HCT116 (cell line): ENCODE results near the gene TRIM29. TPM values are rescaled to one million over a fixed set of nuclear protein-coding genes. Genes with fewer than 3 reads are reported as not detected.

Source experiments
- ATAC-seq: fragments of 200-7000 bp; cut with Tn5 transposase; 2 replicates; pipeline ENCODE4 v1.9.1; 2020; ENCODE audit warnings: mild to moderate bottlenecking, moderate library complexity
- BruUV-seq: library from RNA; stranded (reverse); fragments of 400-500 nt; replicated peaks from 2 replicates; lab custom pipeline; 2021; lab: Mats Ljungman, UMichigan
- CTCF ChIA-PET: fragments of 300-600 bp; sonication (Branson Sonifier 250); formaldehyde crosslinking; loops from one replicate; lab custom pipeline; 2021; ENCODE audit warnings: antibody characterized with exemption; lab: Charles Lee
- POLR2A ChIA-PET: fragments of 300-600, 350-600 bp; sonication (Branson Sonifier 250); formaldehyde crosslinking; loops from one replicate; lab custom pipeline; 2021; ENCODE audit warnings: antibody characterized with exemption; lab: Charles Lee
- RAD21 ChIA-PET, 2 experiments: fragments of 300-600 bp; sonication (Branson Sonifier 250); formaldehyde crosslinking; loops; one replicate each; lab custom pipeline; 2023; ENCODE audit warnings: low total read pairs in 2 of 2; ENCODE audit not compliant: uncharacterized antibody in 2 of 2, unreplicated experiment in 2 of 2, low non-redundant PET in 1 of 2; lab: Charles Lee
- DNase-seq: peaks from one replicate; pipeline ENCODE4 v3.0.0-alpha.2; 2010; ENCODE audit warnings: low read depth, low spot score
- H2AFZ ChIP-seq: fragments of 200-600 bp; shearing (Covaris generic), sonication (generic); 2 replicates; pipeline ENCODE4 v1.6.1; 2017; ENCODE audit warnings: low read depth, mixed run types, mixed read lengths, antibody characterized with exemption, low read length; ENCODE audit not compliant: poor library complexity, severe bottlenecking
- H3K27ac ChIP-seq: 2 replicates; pipeline ENCODE4 v1.5.1; 2012; ENCODE audit warnings: low read depth, low read length
- H3K27me3 ChIP-seq: fragments of 200-600 bp; sonication (generic); 2 replicates; pipeline ENCODE4 v1.6.1; 2016; ENCODE audit warnings: mixed run types, low read length, mixed read lengths; ENCODE audit not compliant: insufficient read depth
- H3K36me3 ChIP-seq, 2 experiments: fragments of 200-500 bp in 1 of 2; fragments of 200-600 bp in 1 of 2; sonication (Bioruptor generic) in 1 of 2; sonication (generic) in 1 of 2; 2 replicates each; pipeline versions ENCODE4 v1.5.1 to v1.6.1; 2014 to 2016; ENCODE audit warnings: low read length in 2 of 2, inconsistent platforms in 1 of 2, mixed read lengths in 1 of 2, mixed run types in 1 of 2; ENCODE audit not compliant: insufficient read depth in 2 of 2, control insufficient read depth in 1 of 2
- H3K4me1 ChIP-seq, 2 experiments: fragments of 200-600 bp in 1 of 2; sonication (generic) in 1 of 2; 2 replicates each; pipeline versions ENCODE4 v1.5.1 to v1.6.1; 2012 to 2017; ENCODE audit warnings: low read length in 2 of 2, inconsistent platforms in 1 of 2, mild to moderate bottlenecking in 1 of 2, mixed read lengths in 1 of 2, mixed run types in 1 of 2, moderate library complexity in 1 of 2; ENCODE audit not compliant: insufficient read depth in 2 of 2, control insufficient read depth in 1 of 2
- H3K4me2 ChIP-seq: fragments of 200-600 bp; sonication (generic); 2 replicates; pipeline ENCODE4 v1.6.1; 2017; ENCODE audit warnings: mixed run types, low read length, mixed read lengths
- H3K4me3 ChIP-seq, 2 experiments: fragments of 200-600 bp in 1 of 2; sonication (generic) in 1 of 2; replicated peaks in 1 of 2; 2 replicates each; pipeline ENCODE4 v1.5.1; 2011 to 2016; ENCODE audit warnings: low read length in 2 of 2, control low read depth in 1 of 2, low read depth in 1 of 2, mild to moderate bottlenecking in 1 of 2, mixed read lengths in 1 of 2, mixed run types in 1 of 2
- H3K79me2 ChIP-seq: fragments of 200-600 bp; sonication (generic); 2 replicates; pipeline ENCODE4 v1.6.1; 2017; ENCODE audit warnings: mild to moderate bottlenecking, mixed run types, low read length, moderate library complexity, mixed read lengths; ENCODE audit not compliant: insufficient read depth
- H3K9ac ChIP-seq: fragments of 200-600 bp; sonication (generic); 2 replicates; pipeline ENCODE4 v1.6.1; 2016; ENCODE audit warnings: low read length, mixed read lengths
- H3K9me2 ChIP-seq: fragments of 200-600 bp; sonication (generic), shearing (Covaris generic); 2 replicates; pipeline ENCODE4 v1.6.1; 2017; ENCODE audit warnings: mixed run types, mild to moderate bottlenecking, moderate library complexity; ENCODE audit not compliant: insufficient read depth
- H3K9me3 ChIP-seq, 2 experiments: fragments of 200-500 bp in 1 of 2; fragments of 200-600 bp in 1 of 2; sonication (Bioruptor generic) in 1 of 2; sonication (generic) in 1 of 2; 2 replicates each; pipeline ENCODE4 v1.6.1; 2014 to 2017; ENCODE audit warnings: low read length in 2 of 2, mixed read lengths in 2 of 2, inconsistent platforms in 1 of 2, low read depth in 1 of 2, mild to moderate bottlenecking in 1 of 2, mixed run types in 1 of 2, moderate library complexity in 1 of 2; ENCODE audit not compliant: control insufficient read depth in 1 of 2, insufficient read depth in 1 of 2
- H4K20me1 ChIP-seq: fragments of 200-600 bp; sonication (generic), shearing (Covaris generic); 2 replicates; pipeline ENCODE4 v1.6.1; 2017; ENCODE audit warnings: mixed run types, mild to moderate bottlenecking, moderate library complexity; ENCODE audit not compliant: insufficient read depth
- CEBPB ChIP-seq: IDR thresholded peaks from 2 replicates; pipeline ENCODE4 v1.6.1; 2012; ENCODE audit warnings: low read depth
- EGR1 ChIP-seq: IDR thresholded peaks from 2 replicates; pipeline ENCODE4 v1.6.1; 2012; ENCODE audit warnings: low read depth
- ELF1 ChIP-seq: IDR thresholded peaks from 2 replicates; pipeline ENCODE4 v1.6.1; 2012; ENCODE audit warnings: low read depth, borderline replicate concordance
- EZH2phosphoT487 ChIP-seq: fragments of 200-600 bp; IDR thresholded peaks from 2 replicates; pipeline ENCODE4 v1.6.1; 2018; ENCODE audit warnings: antibody characterized with exemption, borderline replicate concordance
- JUND ChIP-seq: IDR thresholded peaks from 2 replicates; pipeline ENCODE4 v1.6.1; 2012
- POLR2AphosphoS5 ChIP-seq: IDR thresholded peaks from 2 replicates; pipeline ENCODE4 v1.6.1; 2011; ENCODE audit warnings: mild to moderate bottlenecking, low read depth, low read length, moderate library complexity
- RAD21 ChIP-seq: IDR thresholded peaks from 2 replicates; pipeline ENCODE4 v1.6.1; 2012; ENCODE audit warnings: low read depth, mild to moderate bottlenecking
- SIN3A ChIP-seq: IDR thresholded peaks from 2 replicates; pipeline ENCODE4 v1.6.1; 2012; ENCODE audit warnings: low read depth
- SP1 ChIP-seq: IDR thresholded peaks from 2 replicates; pipeline ENCODE4 v1.6.1; 2012; ENCODE audit warnings: low read depth
- YY1 ChIP-seq: IDR thresholded peaks from 2 replicates; pipeline ENCODE4 v1.6.1; 2011; ENCODE audit warnings: low read length, low read depth, moderate library complexity, mild to moderate bottlenecking; ENCODE audit not compliant: insufficient replicate concordance; ENCODE audit errors: extremely low read depth
- ZFX ChIP-seq: fragments of 450-650 bp; IDR thresholded peaks from 2 replicates; pipeline ENCODE4 v1.6.1; 2017
- intact Hi-C: fragments of 100-400 bp; cut with micrococcal nuclease; formaldehyde crosslinking; loops from 2 replicates; pipeline ENCODE4 v1.10.0; 2022
- total RNA-seq: library from RNA; stranded (reverse); gene quantifications from one replicate; pipeline ENCODE4 v1.2.1, GENCODE V29; 2021; ENCODE audit not compliant: unreplicated experiment
- TF ChIP-seq, protein P1 (sequence below): IDR thresholded peaks from 2 replicates; pipeline ENCODE4 v1.6.1; 2011; ENCODE audit warnings: mild to moderate bottlenecking, low read length, moderate library complexity; ENCODE audit not compliant: insufficient replicate concordance; ENCODE audit errors: extremely low read depth
- TF ChIP-seq, protein P2 (sequence below): IDR thresholded peaks from 2 replicates; pipeline ENCODE4 v1.6.1; 2012; ENCODE audit warnings: low read depth
- TF ChIP-seq, protein P3 (sequence below): IDR thresholded peaks from 2 replicates; pipeline ENCODE4 v1.6.1; 2012

Gene TRIM29
- total RNA-seq, 1 experiment from 2014 or later: 0.54 TPM

DNA sequence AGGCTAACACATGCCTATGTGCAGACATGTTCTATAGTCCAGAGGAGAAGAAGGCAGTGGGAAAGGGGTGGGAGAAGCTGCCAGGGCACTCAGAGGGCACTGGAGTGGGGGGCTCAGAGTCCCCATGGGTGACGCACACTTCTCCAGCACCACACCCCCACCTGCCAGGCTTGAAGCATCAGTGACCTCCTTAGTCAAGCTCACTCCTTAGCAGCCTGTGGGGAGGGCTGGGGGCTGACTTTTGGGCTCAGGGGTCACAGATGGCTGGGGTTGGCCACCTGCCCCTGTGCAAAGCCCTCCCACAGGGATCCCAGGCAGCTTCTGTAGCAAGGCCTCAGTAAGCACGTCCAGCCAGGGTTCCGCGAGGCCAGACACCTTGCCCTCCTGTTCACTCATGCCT, 18.8 kb downstream of the TRIM29 start:
- CTCF ChIA-PET: no interaction called here
- H3K4me1 ChIP-seq: peaks cover 4 to 34% of the 10 kb centered on the region in 2 experiments; a peak in 3 of 4 replicates
- intact Hi-C loops: no loop called here
- no peak overlapping the region for H2AFZ ChIP-seq
- H3K27me3 ChIP-seq: peaks cover 10% of the 10 kb centered on the region; the same call in 1 of the 2 replicates
- DNase-seq (no peak), ATAC-seq (no peak)
- no peak overlapping the region for H3K4me3 ChIP-seq
- H3K9ac ChIP-seq: no peak overlapping the region
- no peak overlapping the region for H3K4me2 ChIP-seq
- POLR2A ChIA-PET: no interaction called here
- no peaks in the 10 kb centered on the region for H4K20me1 ChIP-seq
- RAD21 ChIA-PET: no interaction called here
- H3K9me3 ChIP-seq: no peaks in the 10 kb centered on the region
- no peaks in the 10 kb centered on the region for H3K79me2 ChIP-seq
- no peak overlapping the region for H3K27ac ChIP-seq
- BruUV-seq: no TSS peak
- no peaks in the 10 kb centered on the region for H3K36me3 ChIP-seq
- H3K9me2 ChIP-seq: no peaks in the 10 kb centered on the region
- TF ChIP-seq, protein P1, sequence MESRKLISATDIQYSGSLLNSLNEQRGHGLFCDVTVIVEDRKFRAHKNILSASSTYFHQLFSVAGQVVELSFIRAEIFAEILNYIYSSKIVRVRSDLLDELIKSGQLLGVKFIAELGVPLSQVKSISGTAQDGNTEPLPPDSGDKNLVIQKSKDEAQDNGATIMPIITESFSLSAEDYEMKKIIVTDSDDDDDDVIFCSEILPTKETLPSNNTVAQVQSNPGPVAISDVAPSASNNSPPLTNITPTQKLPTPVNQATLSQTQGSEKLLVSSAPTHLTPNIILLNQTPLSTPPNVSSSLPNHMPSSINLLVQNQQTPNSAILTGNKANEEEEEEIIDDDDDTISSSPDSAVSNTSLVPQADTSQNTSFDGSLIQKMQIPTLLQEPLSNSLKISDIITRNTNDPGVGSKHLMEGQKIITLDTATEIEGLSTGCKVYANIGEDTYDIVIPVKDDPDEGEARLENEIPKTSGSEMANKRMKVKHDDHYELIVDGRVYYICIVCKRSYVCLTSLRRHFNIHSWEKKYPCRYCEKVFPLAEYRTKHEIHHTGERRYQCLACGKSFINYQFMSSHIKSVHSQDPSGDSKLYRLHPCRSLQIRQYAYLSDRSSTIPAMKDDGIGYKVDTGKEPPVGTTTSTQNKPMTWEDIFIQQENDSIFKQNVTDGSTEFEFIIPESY: no peak
- TF ChIP-seq JUND (no peak), SIN3A (no peak), RAD21 (no peak), SP1 (no peak)

DNA sequence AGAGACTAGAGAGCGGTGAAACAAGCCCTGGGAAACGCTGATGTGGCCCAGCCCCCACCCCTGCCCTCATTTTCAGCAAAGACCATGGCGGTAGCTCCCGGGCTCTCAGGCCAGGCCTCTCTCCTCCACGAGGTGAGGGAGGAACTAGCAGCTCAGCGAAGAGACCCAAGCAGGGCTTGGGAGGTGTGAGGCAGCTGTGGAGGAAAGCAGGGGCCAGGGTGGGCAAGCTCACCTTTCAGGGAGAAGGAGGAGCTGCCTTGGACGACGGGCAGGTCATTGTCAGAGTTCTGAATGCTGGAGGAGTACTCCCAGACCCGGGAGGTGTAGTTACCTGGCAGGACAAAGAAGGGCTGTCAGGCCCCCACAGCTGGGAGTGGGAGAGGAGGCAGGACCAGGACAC, 19.9 kb downstream of the TRIM29 start:
- ChIA-PET RAD21 (no interaction called here), CTCF (no interaction called here), POLR2A (no interaction called here)
- no peak for ATAC-seq
- Histone ChIP-seq H3K4me1 (peaks cover 4 to 22% of the 10 kb centered on the region in 2 experiments; a peak in 3 of 4 replicates), H3K36me3 (no peaks in the 10 kb centered on the region), H4K20me1 (no peaks in the 10 kb centered on the region), H2AFZ (no peak overlapping the region), H3K4me3 (no peak overlapping the region), H3K9ac (no peak overlapping the region), H3K27me3 (peaks cover 22% of the 10 kb centered on the region; the same call in 1 of the 2 replicates), H3K4me2 (no peak overlapping the region), H3K9me3 (no peaks in the 10 kb centered on the region), H3K27ac (no peak overlapping the region), H3K79me2 (no peaks in the 10 kb centered on the region), H3K9me2 (no peaks in the 10 kb centered on the region)
- intact Hi-C loops: no loop called here
- BruUV-seq: no TSS peak
- no peak for DNase-seq
- TF ChIP-seq CEBPB (no peak), YY1 (no peak), JUND (no peak), POLR2AphosphoS5 (no peak), ZFX (no peak), EGR1 (no peak), RAD21 (no peak), EZH2phosphoT487 (no peak), ELF1 (no peak)
- TF ChIP-seq, protein P2, sequence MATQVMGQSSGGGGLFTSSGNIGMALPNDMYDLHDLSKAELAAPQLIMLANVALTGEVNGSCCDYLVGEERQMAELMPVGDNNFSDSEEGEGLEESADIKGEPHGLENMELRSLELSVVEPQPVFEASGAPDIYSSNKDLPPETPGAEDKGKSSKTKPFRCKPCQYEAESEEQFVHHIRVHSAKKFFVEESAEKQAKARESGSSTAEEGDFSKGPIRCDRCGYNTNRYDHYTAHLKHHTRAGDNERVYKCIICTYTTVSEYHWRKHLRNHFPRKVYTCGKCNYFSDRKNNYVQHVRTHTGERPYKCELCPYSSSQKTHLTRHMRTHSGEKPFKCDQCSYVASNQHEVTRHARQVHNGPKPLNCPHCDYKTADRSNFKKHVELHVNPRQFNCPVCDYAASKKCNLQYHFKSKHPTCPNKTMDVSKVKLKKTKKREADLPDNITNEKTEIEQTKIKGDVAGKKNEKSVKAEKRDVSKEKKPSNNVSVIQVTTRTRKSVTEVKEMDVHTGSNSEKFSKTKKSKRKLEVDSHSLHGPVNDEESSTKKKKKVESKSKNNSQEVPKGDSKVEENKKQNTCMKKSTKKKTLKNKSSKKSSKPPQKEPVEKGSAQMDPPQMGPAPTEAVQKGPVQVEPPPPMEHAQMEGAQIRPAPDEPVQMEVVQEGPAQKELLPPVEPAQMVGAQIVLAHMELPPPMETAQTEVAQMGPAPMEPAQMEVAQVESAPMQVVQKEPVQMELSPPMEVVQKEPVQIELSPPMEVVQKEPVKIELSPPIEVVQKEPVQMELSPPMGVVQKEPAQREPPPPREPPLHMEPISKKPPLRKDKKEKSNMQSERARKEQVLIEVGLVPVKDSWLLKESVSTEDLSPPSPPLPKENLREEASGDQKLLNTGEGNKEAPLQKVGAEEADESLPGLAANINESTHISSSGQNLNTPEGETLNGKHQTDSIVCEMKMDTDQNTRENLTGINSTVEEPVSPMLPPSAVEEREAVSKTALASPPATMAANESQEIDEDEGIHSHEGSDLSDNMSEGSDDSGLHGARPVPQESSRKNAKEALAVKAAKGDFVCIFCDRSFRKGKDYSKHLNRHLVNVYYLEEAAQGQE: no peak
- TF ChIP-seq, protein P3, sequence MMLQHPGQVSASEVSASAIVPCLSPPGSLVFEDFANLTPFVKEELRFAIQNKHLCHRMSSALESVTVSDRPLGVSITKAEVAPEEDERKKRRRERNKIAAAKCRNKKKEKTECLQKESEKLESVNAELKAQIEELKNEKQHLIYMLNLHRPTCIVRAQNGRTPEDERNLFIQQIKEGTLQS: no peak
